ENCODE measurements around the gene MYL4. TPM values are rescaled to one million over a fixed set of nuclear protein-coding genes. Genes with fewer than 3 reads are reported as not detected.

Gene MYL4
- total RNA-seq, 1 donor from 2014 or later = 1,048 TPM

DNA sequence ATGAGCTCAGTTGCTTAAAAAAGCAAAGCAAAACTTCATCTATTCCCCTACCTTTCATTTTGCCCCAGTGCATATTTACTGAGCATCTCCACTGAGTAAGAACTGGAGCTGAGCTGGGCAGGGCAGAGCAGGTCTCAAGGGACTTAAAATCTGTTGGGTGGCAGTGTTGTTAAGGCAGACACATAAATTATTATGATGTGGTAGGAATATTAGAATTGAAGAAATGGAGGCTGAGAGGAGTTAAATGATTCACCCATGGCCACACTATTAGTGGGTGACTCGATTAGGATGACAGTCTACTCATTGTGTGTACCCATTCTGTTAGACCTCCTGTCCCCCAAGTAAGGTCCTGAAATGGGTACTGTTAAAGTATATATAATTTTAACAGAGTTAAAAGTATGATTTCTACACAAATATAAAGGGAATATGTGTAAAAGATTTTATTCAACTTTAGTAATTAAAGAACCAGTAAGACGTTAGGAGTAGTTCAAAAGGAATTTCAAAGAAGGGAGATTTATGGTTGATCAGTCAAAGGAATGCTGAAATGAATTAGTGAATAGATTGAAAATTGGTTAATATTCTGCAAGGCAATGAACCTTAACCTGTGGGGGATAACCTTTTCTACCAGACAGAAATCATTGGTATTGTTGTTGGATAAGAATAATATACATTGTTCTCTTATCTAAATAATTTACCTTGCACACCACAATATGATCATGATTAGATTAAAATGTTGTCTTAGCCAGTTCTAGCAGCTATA lies 62.0 kb downstream of the MYL4 start:
- DNase-seq (ENCODE audit: low read depth) = no peak

DNA sequence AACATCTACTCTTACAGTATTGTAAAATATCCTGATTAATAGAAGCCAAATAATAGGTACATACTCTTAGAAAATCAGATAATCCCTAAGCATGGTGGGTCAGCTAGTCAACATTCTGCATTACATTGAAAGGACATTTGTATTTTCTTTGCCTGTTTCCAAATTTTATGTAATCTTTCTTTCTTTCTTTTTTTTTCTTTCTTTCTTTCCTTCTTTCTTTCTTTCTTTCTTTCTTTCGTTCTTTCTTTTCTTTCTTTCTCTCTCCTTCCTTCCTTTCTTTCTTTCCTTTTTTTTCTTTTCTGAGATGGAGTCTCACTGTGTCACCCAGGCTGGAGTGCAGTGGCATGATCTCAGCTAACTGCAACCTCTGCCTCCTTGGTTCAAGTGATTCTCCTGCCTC lies 63.3 kb downstream of the MYL4 start:
- DNase-seq (ENCODE audit: low read depth) = no peak

DNA sequence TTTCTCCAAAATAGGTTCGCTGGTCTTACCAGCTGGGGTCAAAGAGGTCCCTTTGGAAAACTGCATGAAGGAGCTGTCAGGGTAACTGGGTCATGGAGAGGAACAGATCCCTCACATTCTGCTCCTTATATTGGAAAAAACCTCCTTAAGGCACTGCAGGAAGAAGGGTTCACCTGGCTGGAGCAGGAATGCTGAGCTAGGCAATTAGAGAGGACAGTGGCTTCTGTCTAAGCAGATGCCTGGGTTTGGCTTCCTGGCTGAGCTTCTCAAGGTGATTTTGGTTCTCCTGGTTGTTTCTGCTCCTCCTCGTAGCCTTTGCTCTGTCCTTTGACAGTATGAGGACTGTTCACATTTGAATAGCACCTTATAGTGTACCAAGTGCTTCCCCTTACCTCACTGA lies 64.1 kb downstream of the MYL4 start:
- no peak for DNase-seq (ENCODE audit: low read depth)

Other genes with a start within 250 kb of the MYL4 start
- gene RPRML, start 230.1 kb upstream of the MYL4 start, total RNA-seq = 1.3 and 2.5 TPM in 2 replicates
- 89.3 and 93.2 TPM in 2 replicates for gene CDC27, start 20.1 kb upstream of the MYL4 start, total RNA-seq
- 1.5 and 3.5 TPM in 2 replicates for gene ITGB3, start 44.5 kb downstream of the MYL4 start, total RNA-seq
- 1.9 and 3.4 TPM in 2 replicates for gene EFCAB13, start 114.6 kb downstream of the MYL4 start, total RNA-seq